H9 (cell line): ENCODE data around the gene ENKD1. TPM values are rescaled to one million over a fixed set of nuclear protein-coding genes. Genes with fewer than 3 reads are reported as not detected.

Source experiments
- DNase-seq: peaks from one replicate; pipeline ENCODE4 v3.0.0-alpha.2; 2017
- H2AFZ ChIP-seq: one replicate; pipeline ENCODE4 v1.6.1; 2013; ENCODE audit warnings: mild to moderate bottlenecking, low read length, control low read depth, moderate library complexity
- H2AK5ac ChIP-seq: 2 replicates; pipeline ENCODE4 v1.6.1; 2013; ENCODE audit warnings: low read length, control low read depth, mixed read lengths; ENCODE audit not compliant: insufficient read length
- H2BK120ac ChIP-seq: one replicate; pipeline ENCODE4 v1.6.1; 2013; ENCODE audit warnings: low read depth, mild to moderate bottlenecking, low read length, control low read depth, inconsistent platforms; ENCODE audit not compliant: poor library complexity, severe bottlenecking
- H2BK12ac ChIP-seq: 2 replicates; pipeline ENCODE4 v1.6.1; 2013; ENCODE audit warnings: low read length, control low read depth, mixed read lengths, low read depth; ENCODE audit not compliant: insufficient read length
- H2BK15ac ChIP-seq: 2 replicates; pipeline ENCODE4 v1.6.1; 2013; ENCODE audit warnings: low read depth, low read length, control low read depth
- H2BK20ac ChIP-seq: one replicate; pipeline ENCODE4 v1.6.1; 2013; ENCODE audit warnings: low read depth, mild to moderate bottlenecking, low read length, control low read depth, inconsistent platforms; ENCODE audit not compliant: poor library complexity, severe bottlenecking
- H2BK5ac ChIP-seq: 2 replicates; pipeline ENCODE4 v1.6.1; 2013; ENCODE audit warnings: low read length, control low read depth, mixed read lengths; ENCODE audit not compliant: insufficient read length
- H3K14ac ChIP-seq: 2 replicates; pipeline ENCODE4 v1.6.1; 2013; ENCODE audit warnings: low read length, control low read depth; ENCODE audit not compliant: insufficient read depth
- H3K18ac ChIP-seq: 2 replicates; pipeline ENCODE4 v1.6.1; 2013; ENCODE audit warnings: low read depth, mild to moderate bottlenecking, mixed read lengths, low read length, control low read depth; ENCODE audit not compliant: insufficient read length
- H3K23ac ChIP-seq: 2 replicates; pipeline ENCODE4 v1.6.1; 2013; ENCODE audit warnings: low read length, control low read depth, mixed read lengths, low read depth; ENCODE audit not compliant: insufficient read length
- H3K23me2 ChIP-seq: 2 replicates; pipeline ENCODE4 v1.6.1; 2013; ENCODE audit warnings: low read depth, mild to moderate bottlenecking, mixed read lengths, low read length, control low read depth; ENCODE audit not compliant: insufficient read length, poor library complexity, severe bottlenecking
- H3K27ac ChIP-seq: 2 replicates; pipeline ENCODE4 v1.5.1; 2013; ENCODE audit warnings: low read length, control low read depth, mixed read lengths, low read depth; ENCODE audit not compliant: insufficient read length
- H3K27me3 ChIP-seq: 2 replicates; pipeline ENCODE4 v1.6.1; 2013; ENCODE audit warnings: low read length, control low read depth, inconsistent platforms; ENCODE audit not compliant: insufficient read depth
- H3K4ac ChIP-seq: 2 replicates; pipeline ENCODE4 v1.6.1; 2013; ENCODE audit warnings: low read depth, mild to moderate bottlenecking, control low read depth, inconsistent platforms, low read length, moderate library complexity
- H3K4me1 ChIP-seq: 2 replicates; pipeline ENCODE4 v1.6.1; 2013; ENCODE audit warnings: low read length, control low read depth, inconsistent platforms; ENCODE audit not compliant: insufficient read depth
- H3K4me2 ChIP-seq: 2 replicates; pipeline ENCODE4 v1.6.1; 2013; ENCODE audit warnings: low read length, control low read depth, mixed read lengths; ENCODE audit not compliant: insufficient read length, insufficient read depth
- H3K56ac ChIP-seq: 2 replicates; pipeline ENCODE4 v1.6.1; 2013; ENCODE audit warnings: low read depth, mild to moderate bottlenecking, mixed read lengths, low read length, control low read depth; ENCODE audit not compliant: insufficient read length
- H3K79me1 ChIP-seq: 2 replicates; pipeline ENCODE4 v1.6.1; 2013; ENCODE audit warnings: low read depth, mild to moderate bottlenecking, moderate library complexity, low read length, control low read depth, inconsistent platforms; ENCODE audit not compliant: insufficient read depth, poor library complexity, severe bottlenecking
- H3K79me2 ChIP-seq: 2 replicates; pipeline ENCODE4 v1.6.1; 2013; ENCODE audit warnings: low read length, control low read depth, inconsistent platforms; ENCODE audit not compliant: insufficient read depth
- H3K9ac ChIP-seq: 2 replicates; pipeline ENCODE4 v1.6.1; 2013; ENCODE audit warnings: low read length, control low read depth, mixed read lengths; ENCODE audit not compliant: insufficient read length; ENCODE audit errors: extremely low read depth
- H3K9me3 ChIP-seq: one replicate; pipeline ENCODE4 v1.6.1; 2013; ENCODE audit warnings: low read depth, low read length, inconsistent platforms; ENCODE audit not compliant: control insufficient read depth
- H3T11ph ChIP-seq: one replicate; pipeline ENCODE4 v1.6.1; 2013; ENCODE audit warnings: mild to moderate bottlenecking, low read length, control low read depth, inconsistent platforms
- H4K20me1 ChIP-seq: one replicate; pipeline ENCODE4 v1.6.1; 2013; ENCODE audit not compliant: control insufficient read depth, insufficient read length, insufficient read depth
- H4K5ac ChIP-seq: 2 replicates; pipeline ENCODE4 v1.6.1; 2013; ENCODE audit warnings: low read depth, mild to moderate bottlenecking, mixed read lengths, low read length, control low read depth; ENCODE audit not compliant: insufficient read length
- H4K8ac ChIP-seq: replicated peaks from 2 replicates; pipeline ENCODE4 v1.6.1; 2013; ENCODE audit warnings: low read length, control low read depth, mixed read lengths, low read depth; ENCODE audit not compliant: insufficient read length
- H4K91ac ChIP-seq: 2 replicates; pipeline ENCODE4 v1.6.1; 2013; ENCODE audit warnings: low read depth, mild to moderate bottlenecking, moderate library complexity, mixed read lengths, low read length, control low read depth; ENCODE audit not compliant: insufficient read length
- H3K27ac Mint-ChIP-seq, 3 experiments: 2 replicates in 2 of 3; 3 replicates in 1 of 3; pipeline ENCODE4 v1.8.0; 2020 to 2021; ENCODE audit warnings: mixed read lengths in 3 of 3, mild to moderate bottlenecking in 1 of 3, moderate library complexity in 1 of 3
- H3K27me3 Mint-ChIP-seq: 2 replicates; pipeline ENCODE4 v1.8.0; 2021; ENCODE audit warnings: low read depth, mild to moderate bottlenecking, moderate library complexity, mixed read lengths
- H3K36me3 Mint-ChIP-seq, 3 experiments: 2 replicates in 2 of 3; 3 replicates in 1 of 3; pipeline ENCODE4 v1.8.0; 2020 to 2021; ENCODE audit warnings: low read depth in 3 of 3, mixed read lengths in 3 of 3; ENCODE audit not compliant: insufficient read depth in 1 of 3
- H3K4me1 Mint-ChIP-seq, 2 experiments: 2 replicates each; pipeline ENCODE4 v1.8.0; 2020; ENCODE audit warnings: mixed read lengths in 2 of 2
- H3K4me3 Mint-ChIP-seq, 2 experiments: 2 replicates in 1 of 2; 3 replicates in 1 of 2; pipeline ENCODE4 v1.8.0; 2020 to 2021; ENCODE audit warnings: mild to moderate bottlenecking in 2 of 2, mixed read lengths in 2 of 2, moderate library complexity in 1 of 2
- H3K9me3 Mint-ChIP-seq, 2 experiments: 2 replicates in 1 of 2; 3 replicates in 1 of 2; pipeline ENCODE4 v1.8.0; 2020; ENCODE audit warnings: mild to moderate bottlenecking in 2 of 2, mixed read lengths in 2 of 2, moderate library complexity in 1 of 2
- WGBS: extraction: QIAGEN DNeasy Blood & Tissue Kit; methylation state at CpG from one replicate; pipeline ENCODE4 v1.1.7; 2013; ENCODE audit warnings: missing lambda C conversion rate, low lambda C conversion rate, mixed read lengths; ENCODE audit not compliant: insufficient read length; ENCODE audit errors: extremely low coverage; 5-methylcytosine and 5-hydroxymethylcytosine counted together
- total RNA-seq: library from RNA; stranded (reverse); gene quantifications from 2 replicates; pipeline ENCODE4 v1.2.1, GENCODE V29; 2021
- TF ChIP-seq, protein P1 (sequence below): fragments of 200-600 bp; sonication (generic); conservative IDR thresholded peaks from 3 replicates; pipeline ENCODE4 v1.8.0; 2021; ENCODE audit warnings: antibody characterized with exemption, mild to moderate bottlenecking

Gene ENKD1
- total RNA-seq, 1 experiment from 2014 or later, result 9.5 TPM

DNA sequence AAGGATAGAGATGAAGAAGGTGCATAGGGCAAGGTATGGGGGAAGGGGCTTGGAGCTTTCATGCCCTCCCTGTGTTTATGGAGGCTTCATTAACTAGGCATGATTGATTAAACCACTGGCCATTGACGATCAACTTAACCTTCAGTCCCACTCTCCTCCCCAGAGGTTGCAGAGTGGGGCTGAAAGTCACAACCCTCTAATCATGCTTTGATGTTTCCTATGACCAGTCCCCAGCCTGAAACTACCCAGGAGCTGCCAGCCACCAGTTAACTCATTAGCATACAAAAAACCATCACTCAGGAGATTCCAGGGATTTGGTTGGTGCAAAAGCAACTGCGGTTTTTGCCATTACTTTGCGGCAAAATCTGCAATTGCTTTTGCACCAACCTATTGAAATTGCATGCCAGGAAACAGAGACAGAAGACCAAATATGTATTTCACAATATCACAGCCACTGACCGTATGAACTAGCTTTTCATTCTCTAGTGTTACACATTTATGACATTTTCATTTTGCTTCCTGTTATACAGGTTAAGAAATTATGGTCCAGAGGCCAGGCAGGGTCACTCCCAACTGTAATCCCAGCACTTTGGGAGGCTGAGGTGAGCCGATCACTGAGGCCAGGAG lies 47.2 kb upstream of the ENKD1 start:
- no peak overlapping the region for H2BK12ac ChIP-seq
- no peak overlapping the region for H3K14ac ChIP-seq
- no peak overlapping the region for H3K4me2 ChIP-seq
- Mint-ChIP-seq H3K4me1 (peaks cover 31 to 32% of the 10 kb centered on the region in 2 experiments), H3K4me3 (no peak overlapping the region), H3K9me3 (no peaks in the 10 kb centered on the region), H3K27me3 (no peaks in the 10 kb centered on the region), H3K27ac (no peak overlapping the region; a peak in 1 of 7 replicates), H3K36me3 (peaks cover 4 to 14% (median 7%) of the 10 kb centered on the region in 3 experiments; a peak in 4 of 7 replicates)
- DNase-seq, result no peak
- no peak overlapping the region for H3K18ac ChIP-seq
- no peak overlapping the region for H2BK5ac ChIP-seq
- H3K23ac ChIP-seq, result no peak overlapping the region
- no CpG with 5 or more reads among the region's 5 CpGs for WGBS
- no peak overlapping the region for H3K9ac ChIP-seq
- no peak overlapping the region for H2AFZ ChIP-seq
- TF ChIP-seq, protein P1, sequence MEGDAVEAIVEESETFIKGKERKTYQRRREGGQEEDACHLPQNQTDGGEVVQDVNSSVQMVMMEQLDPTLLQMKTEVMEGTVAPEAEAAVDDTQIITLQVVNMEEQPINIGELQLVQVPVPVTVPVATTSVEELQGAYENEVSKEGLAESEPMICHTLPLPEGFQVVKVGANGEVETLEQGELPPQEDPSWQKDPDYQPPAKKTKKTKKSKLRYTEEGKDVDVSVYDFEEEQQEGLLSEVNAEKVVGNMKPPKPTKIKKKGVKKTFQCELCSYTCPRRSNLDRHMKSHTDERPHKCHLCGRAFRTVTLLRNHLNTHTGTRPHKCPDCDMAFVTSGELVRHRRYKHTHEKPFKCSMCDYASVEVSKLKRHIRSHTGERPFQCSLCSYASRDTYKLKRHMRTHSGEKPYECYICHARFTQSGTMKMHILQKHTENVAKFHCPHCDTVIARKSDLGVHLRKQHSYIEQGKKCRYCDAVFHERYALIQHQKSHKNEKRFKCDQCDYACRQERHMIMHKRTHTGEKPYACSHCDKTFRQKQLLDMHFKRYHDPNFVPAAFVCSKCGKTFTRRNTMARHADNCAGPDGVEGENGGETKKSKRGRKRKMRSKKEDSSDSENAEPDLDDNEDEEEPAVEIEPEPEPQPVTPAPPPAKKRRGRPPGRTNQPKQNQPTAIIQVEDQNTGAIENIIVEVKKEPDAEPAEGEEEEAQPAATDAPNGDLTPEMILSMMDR, result no peak
- H2AK5ac ChIP-seq, result no peak overlapping the region
- no peak overlapping the region for H3K4ac ChIP-seq
- peaks cover 14% of the 10 kb centered on the region; the same call in 1 of the 2 replicates for H3K79me2 ChIP-seq
- H3K56ac ChIP-seq, result no peak overlapping the region
- no peaks in the 10 kb centered on the region; the same call in 1 of the 2 replicates for H3K27me3 ChIP-seq
- no peak overlapping the region for H4K8ac ChIP-seq
- no peak overlapping the region for H2BK120ac ChIP-seq
- peaks cover 6% of the 10 kb centered on the region for H3K23me2 ChIP-seq
- H4K91ac ChIP-seq, result no peak overlapping the region
- no peak overlapping the region for H3K27ac ChIP-seq
- H2BK15ac ChIP-seq, result no peak overlapping the region
- no peaks in the 10 kb centered on the region for H3K9me3 ChIP-seq
- no peak overlapping the region for H2BK20ac ChIP-seq
- H4K20me1 ChIP-seq, result no peaks in the 10 kb centered on the region
- no peak overlapping the region for H3T11ph ChIP-seq
- H4K5ac ChIP-seq, result no peak overlapping the region
- H3K79me1 ChIP-seq, result no peaks in the 10 kb centered on the region
- H3K4me1 ChIP-seq, result peaks cover 4% of the 10 kb centered on the region; the same call in 1 of the 2 replicates
